Measurements from ENCODE around the gene PLCL2. TPM values are rescaled to one million over a fixed set of nuclear protein-coding genes. Genes with fewer than 3 reads are reported as not detected.
A peak's percentile ranks its signal among the peaks of the same experiment; 100 is the strongest.

PLCL2 gene
- total and polyA plus RNA-seq, 10 of the 15 experiments (the other 5 are each of a cell fraction or from before 2014, with no cell fraction given), result 7.5 to 37.3 (median 21.7) TPM

- CTCF ChIA-PET, result interaction anchor here (1.0 to 1.5 kb wide), 2 partner anchors 16 kb away, joined by 3 to 6 read pairs; no protein-coding TSS in a partner anchor
- Histone ChIP-seq H3K36me3 (ENCODE audit: control insufficient read depth in 2 of 2, insufficient read depth in 2 of 2, low read length in 1 of 2) (no peaks in the 10 kb centered on the region), H3K27ac (ENCODE audit: control insufficient read depth, insufficient read depth) (peak overlapping the region; percentile 99), H3K4me3 (no peak overlapping the region), H3K9me3 (replicated peaks; ENCODE audit: control insufficient read depth, insufficient read depth, low read length) (no peaks in the 10 kb centered on the region), H3K79me2 (ENCODE audit: control insufficient read depth, insufficient read depth, low read length) (peaks cover 97% of the 10 kb centered on the region), H3K4me1 (ENCODE audit: control insufficient read depth, insufficient read depth, low read length) (peaks cover 48% of the 10 kb centered on the region), H3K4me2 (ENCODE audit: control insufficient read depth, insufficient read depth) (peak overlapping the region; percentile 95), H4K20me1 (ENCODE audit: control insufficient read depth, insufficient read depth) (no peaks in the 10 kb centered on the region), H3K27me3 (replicated peaks in 1 of 2; ENCODE audit: control insufficient read depth in 2 of 2, insufficient read depth in 2 of 2, low read length in 1 of 2) (no peaks in the 10 kb centered on the region), H2AFZ (ENCODE audit: control insufficient read depth, low read depth, low read length) (no peak overlapping the region), H3K9ac (ENCODE audit: control insufficient read depth, insufficient read depth, low read length) (no peak overlapping the region; the same call in 1 of the 2 replicates)
- POLR2A ChIA-PET, result no interaction called here
- ATAC-seq, result no peak
- intact Hi-C loops (cut with micrococcal nuclease; ENCODE audit: unreplicated experiment) (loop anchor here (5.0 kb wide), 1 partner anchor 95 kb away; no protein-coding TSS in a partner anchor), in situ Hi-C loops (cut with MboI) (loop anchor here (25.0 kb wide), 1 partner anchor 1550 kb away; no protein-coding TSS in a partner anchor)
- 16% methylated on average over 2 of the region's 2 CpGs for WGBS (ENCODE audit: insufficient coverage, insufficient replicate concordance, low lambda C conversion rate, missing lambda C conversion rate)
- SMC1A ChIA-PET (ENCODE audit: uncharacterized antibody, unreplicated experiment), result interaction anchor here (0.9 to 1.3 kb wide), 6 partner anchors 11 to 136 kb away, joined by 3 to 7 read pairs (median 4); no protein-coding TSS in a partner anchor
- no peak for FAIRE-seq
- TF ChIP-seq GABPA (IDR thresholded peaks at IDR 0.05; ENCODE audit: low read depth) (no peak), NRF1 (conservative IDR thresholded peaks at IDR 0.05; ENCODE audit: low read depth, low read length) (no peak), YBX1 (IDR thresholded peaks at IDR 0.05) (no peak)
- DNase-seq (ENCODE audit: low read depth, low spot score), result no peak
- BruUV-seq (replicated peaks), result no TSS peak
- RAD21 ChIA-PET (ENCODE audit: unreplicated experiment), result interaction anchor here (0.9 to 9.1 kb wide), 4 partner anchors 15 to 320 kb away, joined by 3 to 76 read pairs (median 4); partner anchors contain the start of gene PLCL2
Observed at GRCh38 chr3:16911916-16912315, 27.2 kb downstream of the PLCL2 start.

GRCh38 chr3:16912400-16913263, 27.9 kb downstream of the PLCL2 start:
- POLR2A ChIA-PET, result interaction anchor here (1.0 to 1.4 kb wide), 2 partner anchors 16 to 27 kb away, joined by 3 read pairs; no protein-coding TSS in a partner anchor
- intact Hi-C loops (cut with micrococcal nuclease; ENCODE audit: unreplicated experiment), result loop anchor here (5.0 kb wide), 1 partner anchor 95 kb away; no protein-coding TSS in a partner anchor
- Histone ChIP-seq H2AFZ (ENCODE audit: control insufficient read depth, low read depth, low read length) (peak overlapping the region; percentile 46), H3K27me3 (replicated peaks in 1 of 2; ENCODE audit: control insufficient read depth in 2 of 2, insufficient read depth in 2 of 2, low read length in 1 of 2) (no peaks in the 10 kb centered on the region), H3K79me2 (ENCODE audit: control insufficient read depth, insufficient read depth, low read length) (peaks cover 97% of the 10 kb centered on the region), H3K9me3 (replicated peaks; ENCODE audit: control insufficient read depth, insufficient read depth, low read length) (no peaks in the 10 kb centered on the region), H3K9ac (ENCODE audit: control insufficient read depth, insufficient read depth, low read length) (peak overlapping the region; percentile 70), H3K36me3 (ENCODE audit: control insufficient read depth in 2 of 2, insufficient read depth in 2 of 2, low read length in 1 of 2) (no peaks in the 10 kb centered on the region), H3K27ac (ENCODE audit: control insufficient read depth, insufficient read depth) (peak overlapping the region; percentile 99), H3K4me2 (ENCODE audit: control insufficient read depth, insufficient read depth) (peak overlapping the region; percentile 95), H3K4me1 (ENCODE audit: control insufficient read depth, insufficient read depth, low read length) (peaks cover 49% of the 10 kb centered on the region), H3K4me3 (peak overlapping the region; percentile 27), H4K20me1 (ENCODE audit: control insufficient read depth, insufficient read depth) (no peaks in the 10 kb centered on the region)
- CTCF ChIA-PET, result interaction anchor here (0.7 kb wide), 1 partner anchor 19 kb away, joined by 3 read pairs; no protein-coding TSS in a partner anchor
- BruUV-seq (replicated peaks), result no TSS peak
- in situ Hi-C loops (cut with MboI), result loop anchor here (25.0 kb wide), 1 partner anchor 1550 kb away; no protein-coding TSS in a partner anchor
- peak; percentile 81 for FAIRE-seq
- 47% methylated on average over 3 of the region's 3 CpGs for WGBS (ENCODE audit: insufficient coverage, insufficient replicate concordance, low lambda C conversion rate, missing lambda C conversion rate)
- DNase-seq (ENCODE audit: low read depth, low spot score), result peak; percentile 90
- SMC1A ChIA-PET (ENCODE audit: uncharacterized antibody, unreplicated experiment), result interaction anchor here (7.3 kb wide), 1 partner anchor 112 kb away, joined by 44 read pairs; no protein-coding TSS in a partner anchor
- RAD21 ChIA-PET (ENCODE audit: unreplicated experiment), result interaction anchor here (0.8 to 1.6 kb wide), 2 partner anchors 8 kb away, joined by 3 read pairs; no protein-coding TSS in a partner anchor
- ATAC-seq, result peak; percentile 92
- TF ChIP-seq CEBPB (IDR thresholded peaks at IDR 0.05; ENCODE audit: borderline replicate concordance in 1 of 2, low read depth in 2 of 2, low read length in 2 of 2) (peak; percentile 48 to 58; a peak in 1 of 4 replicates), MYB (IDR thresholded peaks at IDR 0.05; ENCODE audit: borderline replicate concordance, low read depth, low read length) (no peak), NR2F1 (conservative IDR thresholded peaks at IDR 0.05) (peak; percentile 36; the same call in 1 of the 2 replicates), BCL3 (IDR thresholded peaks at IDR 0.05; ENCODE audit: borderline replicate concordance, insufficient read depth, low read depth, low read length, poor library complexity, severe bottlenecking) (peak; percentile 75), RBBP5 (conservative IDR thresholded peaks at IDR 0.05) (no peak), CHD1 (IDR thresholded peaks at IDR 0.05; ENCODE audit: low read depth, low read length) (no peak), NFYB (IDR thresholded peaks at IDR 0.05; ENCODE audit: insufficient read depth, low read depth, low read length) (no peak), ESRRA (IDR thresholded peaks at IDR 0.05; ENCODE audit: low read length) (no peak), SMAD5 (IDR thresholded peaks at IDR 0.05; ENCODE audit: low read depth) (no peak)

All from GM12878 (cell line).